Endothelial cell of umbilical vein (primary cell): ENCODE measurements around the gene CBFB. TPM values are rescaled to one million over a fixed set of nuclear protein-coding genes. Genes with fewer than 3 reads are reported as not detected.

Source experiments
- BruUV-seq: library from RNA; stranded (reverse); fragments of 400-500 nt; replicated peaks from 2 replicates; lab custom pipeline; 2021; lab: Mats Ljungman, UMichigan
- CTCF ChIA-PET: fragments of 300-600, 350-600 bp; sonication (Branson Sonifier 250); formaldehyde crosslinking; loops from one replicate; lab custom pipeline; 2021; ENCODE audit warnings: antibody characterized with exemption, inconsistent platforms; lab: Charles Lee
- POLR2A ChIA-PET: fragments of 300-600, 350-600 bp; sonication (Branson Sonifier 250); formaldehyde crosslinking; loops from one replicate; lab custom pipeline; 2021; ENCODE audit warnings: antibody characterized with exemption, inconsistent platforms; lab: Charles Lee
- DNase-seq: peaks from one replicate; pipeline ENCODE4 v3.0.0-alpha.2; 2011; ENCODE audit warnings: low read depth, low spot score
- FAIRE-seq: peaks from 2 replicates; lab custom pipeline; 2011; peaks lifted over from hg19 to GRCh38; lab: Jason Lieb, UNC
- H2AFZ ChIP-seq: 2 replicates; pipeline ENCODE4 v1.6.0; 2012; ENCODE audit warnings: low read depth, low read length, control low read depth, inconsistent platforms
- H3K27ac ChIP-seq: 2 replicates; pipeline ENCODE4 v1.5.1; 2011; ENCODE audit warnings: low read depth, mild to moderate bottlenecking, control low read depth, low read length, moderate library complexity; ENCODE audit not compliant: insufficient read depth
- H3K27me3 ChIP-seq, 2 experiments: 2 replicates each; pipeline versions ENCODE4 v1.6.0 to v1.6.1; 2011; ENCODE audit warnings: low read length in 2 of 2, mixed read lengths in 1 of 2; ENCODE audit not compliant: control insufficient read depth in 2 of 2, insufficient read depth in 2 of 2
- H3K36me3 ChIP-seq, 2 experiments: 2 replicates in 1 of 2; 3 replicates in 1 of 2; pipeline ENCODE4 v1.5.1; 2011; ENCODE audit warnings: low read length in 2 of 2, mild to moderate bottlenecking in 1 of 2, moderate library complexity in 1 of 2; ENCODE audit not compliant: control insufficient read depth in 2 of 2, insufficient read depth in 2 of 2; ENCODE audit errors: extremely low read depth in 1 of 2
- H3K4me1 ChIP-seq: 3 replicates; pipeline ENCODE4 v1.5.1; 2011; ENCODE audit warnings: mild to moderate bottlenecking, low read length; ENCODE audit not compliant: control insufficient read depth, insufficient read depth; ENCODE audit errors: extremely low read depth
- H3K4me2 ChIP-seq: 2 replicates; pipeline ENCODE4 v1.6.1; 2011; ENCODE audit warnings: low read length, control low read depth, mixed read lengths; ENCODE audit not compliant: insufficient read depth
- H3K4me3 ChIP-seq, 3 experiments: fragments of 200-600 bp in 1 of 3; sonication (generic), shearing (Covaris generic) in 1 of 3; replicated peaks in 1 of 3; 2 replicates each; pipeline ENCODE4 v1.5.1; 2011 to 2016; ENCODE audit warnings: control low read depth in 3 of 3, low read length in 3 of 3, mild to moderate bottlenecking in 2 of 3, inconsistent platforms in 1 of 3, low read depth in 1 of 3, moderate library complexity in 1 of 3; ENCODE audit not compliant: insufficient read depth in 1 of 3
- H3K79me2 ChIP-seq: 2 replicates; pipeline ENCODE4 v1.6.0; 2012; ENCODE audit warnings: low read length, inconsistent platforms; ENCODE audit not compliant: control insufficient read depth, insufficient read depth
- H3K9ac ChIP-seq: replicated peaks from 2 replicates; pipeline ENCODE3; 2011; ENCODE audit warnings: low read length, control low read depth; ENCODE audit not compliant: insufficient read depth; ENCODE audit errors: extremely low read depth
- H3K9me1 ChIP-seq: replicated peaks from 3 replicates; pipeline ENCODE4 v1.6.0; 2011; ENCODE audit warnings: mild to moderate bottlenecking, low read length; ENCODE audit not compliant: control insufficient read depth, insufficient read depth; ENCODE audit errors: extremely low read depth
- H3K9me3 ChIP-seq: replicated peaks from 2 replicates; pipeline ENCODE4 v1.5.1; 2012; ENCODE audit warnings: low read length, inconsistent platforms; ENCODE audit not compliant: control insufficient read depth, insufficient read depth
- H4K20me1 ChIP-seq: replicated peaks from 2 replicates; pipeline ENCODE3; 2011; ENCODE audit warnings: mild to moderate bottlenecking, low read length; ENCODE audit not compliant: control insufficient read depth, insufficient read depth; ENCODE audit errors: extremely low read depth
- EZH2 ChIP-seq: IDR thresholded peaks from 2 replicates; pipeline ENCODE4 v1.6.1; 2012; ENCODE audit warnings: borderline replicate concordance, low read depth, mild to moderate bottlenecking, moderate library complexity, low read length, inconsistent platforms; ENCODE audit not compliant: severe bottlenecking
- FOS ChIP-seq: IDR thresholded peaks from 2 replicates; pipeline ENCODE4 v1.6.1; 2011; ENCODE audit warnings: mild to moderate bottlenecking, low read length, moderate library complexity, borderline replicate concordance; ENCODE audit not compliant: insufficient read depth
- GATA2 ChIP-seq: IDR thresholded peaks from 2 replicates; pipeline ENCODE4 v1.7.0; 2011; ENCODE audit warnings: low read depth, mild to moderate bottlenecking, moderate library complexity, mixed read lengths, low read length; ENCODE audit not compliant: insufficient read length, insufficient read depth
- JUN ChIP-seq: IDR thresholded peaks from 2 replicates; pipeline ENCODE4 v1.6.1; 2011; ENCODE audit warnings: borderline replicate concordance, low read depth; ENCODE audit not compliant: insufficient read length, insufficient read depth
- MYC ChIP-seq: IDR thresholded peaks from one replicate; pipeline ENCODE4 v1.6.1; 2011; ENCODE audit warnings: mild to moderate bottlenecking, low read depth, low read length
- POLR2A ChIP-seq: IDR thresholded peaks from 2 replicates; pipeline ENCODE4 v1.6.1; 2012; ENCODE audit warnings: low read depth, mild to moderate bottlenecking, control low read depth, low read length
- POLR2AphosphoS5 ChIP-seq: IDR thresholded peaks from 2 replicates; pipeline ENCODE4 v1.6.1; 2012; ENCODE audit warnings: low read depth, mild to moderate bottlenecking, control low read depth, low read length, moderate library complexity; ENCODE audit not compliant: insufficient read depth
- dilution Hi-C: fragments of 300-500 bp; cut with MboI; formaldehyde crosslinking; loops from one replicate; pipeline ENCODE4 v1.15.0; 2019; ENCODE audit warnings: low sequenced_read_pairs; ENCODE audit not compliant: extremely low pct_ligation_motif_present
- intact Hi-C: fragments of 100-400 bp; cut with micrococcal nuclease; formaldehyde crosslinking; loops from one replicate; pipeline ENCODE4 v1.10.0; 2022
- polyA plus RNA-seq, 4 experiments: library from polyadenylated mRNA; depleted of rRNA in 3 of 4; stranded (reverse) in 3 of 4; unstranded in 1 of 4; fragments of >200 nt; gene quantifications; 2 replicates each; pipeline versions ENCODE4 v1.2.1 to v1.2.3, GENCODE V29; 2011 to 2012; ENCODE audit warnings: missing spikeins in 1 of 4
- total RNA-seq: library from RNA; stranded (reverse); gene quantifications from 2 replicates; pipeline ENCODE4 v1.2.3, GENCODE V29; 2021
- TF ChIP-seq, protein P1 (sequence below): IDR thresholded peaks from 2 replicates; pipeline ENCODE4 v1.6.1; 2011; ENCODE audit not compliant: insufficient read depth, insufficient read length
- TF ChIP-seq, protein P2 (sequence below), 2 donors: IDR thresholded peaks; 1 replicate in 1 of 2; 2 replicates in 1 of 2; pipeline ENCODE4 v1.5.1; 2011; ENCODE audit warnings: low read length in 2 of 2, mild to moderate bottlenecking in 2 of 2, moderate library complexity in 2 of 2, control low read depth in 1 of 2, inconsistent platforms in 1 of 2, low read depth in 1 of 2; ENCODE audit not compliant: insufficient read depth in 1 of 2; ENCODE audit errors: extremely low read depth in 1 of 2

The CBFB gene
- total and polyA plus RNA-seq, 2 donors (not counting 3 experiments of a cell fraction or from before 2014, with no cell fraction given), result 27.8 to 103 TPM

DNA sequence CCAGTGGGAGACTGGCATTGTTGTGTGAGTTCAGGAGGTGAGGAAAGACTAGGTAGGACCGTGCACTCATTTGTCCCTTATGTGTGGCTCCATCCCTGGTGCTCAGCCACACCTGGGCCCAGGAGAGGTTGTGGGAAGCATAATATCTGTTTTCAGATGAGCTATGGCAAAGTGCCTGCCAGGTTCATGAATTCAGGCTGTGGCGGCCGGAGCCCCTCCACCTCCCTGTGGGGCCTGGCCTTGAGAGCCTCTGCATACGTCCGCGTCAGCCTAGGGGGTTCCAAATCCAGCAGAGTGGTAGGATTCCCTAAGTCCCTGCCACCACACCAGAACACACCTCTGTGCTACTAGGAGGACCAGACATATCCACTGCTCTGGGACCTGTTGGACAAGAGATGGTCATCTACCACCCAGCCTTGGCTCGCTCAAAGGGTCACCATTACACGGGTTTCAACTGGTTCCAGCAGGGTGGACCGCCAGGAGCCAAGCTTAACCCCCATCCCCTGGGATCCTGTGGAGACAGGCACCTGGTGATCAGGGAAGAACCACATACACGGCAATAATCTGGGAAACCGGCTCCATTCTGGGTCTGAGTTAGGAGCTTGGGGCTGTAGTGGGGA, 119.8 kb downstream of the CBFB start:
- Histone ChIP-seq H2AFZ (no peak overlapping the region), H3K36me3 (peaks cover 2 to 33% of the 10 kb centered on the region in 2 experiments), H3K4me2 (no peak overlapping the region), H3K9me1 (no peaks in the 10 kb centered on the region), H3K9ac (no peak overlapping the region), H3K27me3 (peaks cover 0 to 5% of the 10 kb centered on the region in 2 experiments), H3K4me3 (no peak overlapping the region), H3K9me3 (no peaks in the 10 kb centered on the region), H3K27ac (no peak overlapping the region), H3K4me1 (peaks cover 3% of the 10 kb centered on the region), H4K20me1 (no peaks in the 10 kb centered on the region), H3K79me2 (no peaks in the 10 kb centered on the region)
- CTCF ChIA-PET, result interaction anchor here (1.0 to 1.5 kb wide), 3 partner anchors 36 to 131 kb away, joined by 3 to 6 read pairs (median 4); no protein-coding TSS in a partner anchor
- FAIRE-seq (no peak), DNase-seq (no peak)
- dilution Hi-C loops (no loop called here), intact Hi-C loops (no loop called here)
- no TSS peak for BruUV-seq
- POLR2A ChIA-PET, result no interaction called here
- no peak for TF ChIP-seq JUN

DNA sequence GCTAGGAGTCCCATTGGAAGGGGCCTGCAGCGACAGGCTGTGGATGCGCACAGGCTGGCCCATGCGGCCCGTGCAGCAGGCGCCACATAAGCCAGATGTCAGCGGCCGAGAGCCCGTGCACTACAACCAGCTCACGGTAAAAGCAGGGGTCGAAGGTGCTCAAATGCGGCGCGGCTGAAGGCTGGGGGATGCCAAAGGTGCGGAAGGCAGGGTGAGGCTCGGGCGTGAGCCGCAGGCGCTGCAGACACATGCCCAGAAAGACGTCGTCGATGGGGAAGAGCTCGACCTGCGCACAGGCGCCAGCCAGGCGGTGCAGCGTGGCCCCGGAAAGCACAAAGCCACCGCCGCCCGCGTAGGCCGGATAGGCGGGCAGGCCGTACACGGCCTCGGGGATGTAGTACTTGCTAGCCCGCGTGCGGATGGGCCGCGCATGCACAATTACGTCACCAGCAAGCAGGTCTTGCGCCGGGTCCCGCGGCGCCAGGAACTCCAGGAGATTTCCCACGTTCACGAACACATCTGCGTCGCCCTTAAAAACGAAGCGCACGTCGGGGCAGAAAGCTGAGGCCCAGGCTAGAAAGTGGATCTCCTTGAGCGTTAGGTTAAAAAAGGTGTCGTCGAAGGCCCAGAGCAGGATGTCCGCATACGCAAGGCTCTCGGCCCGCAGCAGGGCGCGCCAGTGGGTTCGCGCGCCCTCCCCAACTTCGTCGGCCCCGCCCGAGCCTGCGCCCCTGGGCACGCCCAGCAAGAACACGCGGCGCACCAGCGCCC, 120.5 kb downstream of the CBFB start:
- no peaks in the 10 kb centered on the region for H3K9me1 ChIP-seq
- H3K4me3 ChIP-seq, result no peak overlapping the region
- ChIA-PET POLR2A (no interaction called here), CTCF (interaction anchor here (1.0 to 1.5 kb wide), 3 partner anchors 36 to 131 kb away, joined by 3 to 6 read pairs (median 4); no protein-coding TSS in a partner anchor)
- no peak overlapping the region for H3K4me2 ChIP-seq
- no peak overlapping the region for H3K27ac ChIP-seq
- BruUV-seq, result TSS peak; percentile 22
- TF ChIP-seq JUN, result no peak
- TF ChIP-seq, protein P1, sequence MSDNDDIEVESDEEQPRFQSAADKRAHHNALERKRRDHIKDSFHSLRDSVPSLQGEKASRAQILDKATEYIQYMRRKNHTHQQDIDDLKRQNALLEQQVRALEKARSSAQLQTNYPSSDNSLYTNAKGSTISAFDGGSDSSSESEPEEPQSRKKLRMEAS, result no peak
- TF ChIP-seq GATA2, result no peak
- TF ChIP-seq POLR2A, result no peak
- no peak for TF ChIP-seq POLR2AphosphoS5
- TF ChIP-seq EZH2, result no peak
- TF ChIP-seq, protein P2, sequence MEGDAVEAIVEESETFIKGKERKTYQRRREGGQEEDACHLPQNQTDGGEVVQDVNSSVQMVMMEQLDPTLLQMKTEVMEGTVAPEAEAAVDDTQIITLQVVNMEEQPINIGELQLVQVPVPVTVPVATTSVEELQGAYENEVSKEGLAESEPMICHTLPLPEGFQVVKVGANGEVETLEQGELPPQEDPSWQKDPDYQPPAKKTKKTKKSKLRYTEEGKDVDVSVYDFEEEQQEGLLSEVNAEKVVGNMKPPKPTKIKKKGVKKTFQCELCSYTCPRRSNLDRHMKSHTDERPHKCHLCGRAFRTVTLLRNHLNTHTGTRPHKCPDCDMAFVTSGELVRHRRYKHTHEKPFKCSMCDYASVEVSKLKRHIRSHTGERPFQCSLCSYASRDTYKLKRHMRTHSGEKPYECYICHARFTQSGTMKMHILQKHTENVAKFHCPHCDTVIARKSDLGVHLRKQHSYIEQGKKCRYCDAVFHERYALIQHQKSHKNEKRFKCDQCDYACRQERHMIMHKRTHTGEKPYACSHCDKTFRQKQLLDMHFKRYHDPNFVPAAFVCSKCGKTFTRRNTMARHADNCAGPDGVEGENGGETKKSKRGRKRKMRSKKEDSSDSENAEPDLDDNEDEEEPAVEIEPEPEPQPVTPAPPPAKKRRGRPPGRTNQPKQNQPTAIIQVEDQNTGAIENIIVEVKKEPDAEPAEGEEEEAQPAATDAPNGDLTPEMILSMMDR (IDR thresholded peaks at IDR 0.05; ENCODE audit: extremely low read depth in 1 of 2, insufficient read depth in 1 of 2, low read depth in 1 of 2, low read length in 2 of 2), result no peak
- no peak for TF ChIP-seq FOS
- no peak for TF ChIP-seq MYC
- no peak overlapping the region for H2AFZ ChIP-seq
- intact Hi-C loops (no loop called here), dilution Hi-C loops (no loop called here)
- no peaks in the 10 kb centered on the region for H3K9me3 ChIP-seq
- H4K20me1 ChIP-seq, result no peaks in the 10 kb centered on the region
- H3K36me3 ChIP-seq, result peaks cover 2 to 29% of the 10 kb centered on the region in 2 experiments
- DNase-seq, result no peak
- H3K4me1 ChIP-seq, result peaks cover 3% of the 10 kb centered on the region
- H3K79me2 ChIP-seq, result no peaks in the 10 kb centered on the region
- H3K9ac ChIP-seq, result no peak overlapping the region
- peaks cover 0 to 5% of the 10 kb centered on the region in 2 experiments for H3K27me3 ChIP-seq
- FAIRE-seq, result no peak
